ENCODE data around the gene CCT8. TPM values are rescaled to one million over a fixed set of nuclear protein-coding genes. Genes with fewer than 3 reads are reported as not detected.

CCT8 gene
- 100 to 1,000 TPM in 3 of 4 donors, 10 to 100 TPM in 1; 68.9 to 132 (median 113) TPM for total RNA-seq

- TF ChIP-seq CTCF (IDR thresholded peaks at IDR 0.05), result no peak
- peak; percentile 98 for ATAC-seq (ENCODE audit: low FRiP score)
Observed at GRCh38 chr21:29073222-29074006, at the start of gene CCT8. TSS of gene CCT8 (minus strand) at chr21:29073648. CDS start at chr21:29073590, 58 bp downstream.

GRCh38 chr21:29121759-29122158 is 48.3 kb upstream of the CCT8 start:
- DNase-seq (ENCODE audit: low spot score) (no peak), ATAC-seq (ENCODE audit: low FRiP score) (no peak)
- no peak for TF ChIP-seq CTCF (IDR thresholded peaks at IDR 0.05)

More at GRCh38 chr21:29073222-29074006, at the start of gene CCT8:
- peak; percentile 83 for DNase-seq (ENCODE audit: low spot score)

GRCh38 chr21:29117372-29117955 is 44.0 kb upstream of the CCT8 start:
- no peak for TF ChIP-seq CTCF (IDR thresholded peaks at IDR 0.05)
- ATAC-seq (ENCODE audit: low FRiP score) (no peak), DNase-seq (ENCODE audit: low spot score) (no peak)

- no peak for ATAC-seq (ENCODE audit: low FRiP score)
- DNase-seq (ENCODE audit: low spot score), result no peak
- TF ChIP-seq CTCF (IDR thresholded peaks at IDR 0.05), result no peak
Observed at GRCh38 chr21:29115899-29116298, 42.5 kb upstream of the CCT8 start.

- ATAC-seq (ENCODE audit: low FRiP score) (no peak), DNase-seq (ENCODE audit: low spot score) (no peak)
- TF ChIP-seq CTCF (IDR thresholded peaks at IDR 0.05), result no peak
Observed at GRCh38 chr21:29114765-29115500, 41.5 kb upstream of the CCT8 start.

GRCh38 chr21:29105218-29105617 is 31.8 kb upstream of the CCT8 start:
- no peak for ATAC-seq (ENCODE audit: low FRiP score)
- TF ChIP-seq CTCF (IDR thresholded peaks at IDR 0.05), result no peak
- no peak for DNase-seq (ENCODE audit: low spot score)

All from omental fat pad (tissue), 4 donors.